ENCODE data around the gene SCLY. TPM values are rescaled to one million over a fixed set of nuclear protein-coding genes. Genes with fewer than 3 reads are reported as not detected.
A peak's percentile ranks its signal among the peaks of the same experiment; 100 is the strongest.

Gene SCLY
- total and polyA plus RNA-seq, 2 of the 13 experiments (the other 11 are each of a cell fraction or from before 2014, with no cell fraction given) = 27.9 to 38.6 TPM

- no peak for TF ChIP-seq ZNF263 (CRISPR knock-in tag; IDR thresholded peaks at IDR 0.05)
- TF ChIP-seq ZBTB7A (CRISPR knock-in tag; IDR thresholded peaks at IDR 0.05) = no peak
- no peak for TF ChIP-seq NFIC (IDR thresholded peaks at IDR 0.05; ENCODE audit: low read length)
- no peak for TF ChIP-seq ZNF615 (CRISPR knock-in tag; IDR thresholded peaks at IDR 0.05; ENCODE audit: borderline replicate concordance)
- no peak for TF ChIP-seq AHDC1 (CRISPR knock-in tag; IDR thresholded peaks at IDR 0.05; ENCODE audit: borderline replicate concordance)
- no peak for TF ChIP-seq ZNF709 (CRISPR knock-in tag; IDR thresholded peaks at IDR 0.05)
- TF ChIP-seq KDM5A (IDR thresholded peaks at IDR 0.05; ENCODE audit: borderline replicate concordance, low read length) = no peak
- no peak for TF ChIP-seq ZKSCAN8 (CRISPR knock-in tag; IDR thresholded peaks at IDR 0.05; ENCODE audit: borderline replicate concordance)
- TF ChIP-seq BRF2 (CRISPR knock-in tag; IDR thresholded peaks at IDR 0.05) = no peak
- no peak for TF ChIP-seq ZNF773 (CRISPR knock-in tag; IDR thresholded peaks at IDR 0.05; ENCODE audit: borderline replicate concordance)
- no peak for TF ChIP-seq ZNF644 (CRISPR knock-in tag; IDR thresholded peaks at IDR 0.05; ENCODE audit: low read depth)
- no peak for TF ChIP-seq ZSCAN12 (CRISPR knock-in tag; IDR thresholded peaks at IDR 0.05)
- TF ChIP-seq ZNF10 (CRISPR knock-in tag; IDR thresholded peaks at IDR 0.05; ENCODE audit: borderline replicate concordance, low read depth) = no peak
- TF ChIP-seq ZNF639 (CRISPR knock-in tag; conservative IDR thresholded peaks at IDR 0.05) = no peak
- TF ChIP-seq XRCC5 (optimal IDR thresholded peaks at IDR 0.05; ENCODE audit: low read length) = peak; percentile 69
- TF ChIP-seq ZNF768 (CRISPR knock-in tag; IDR thresholded peaks at IDR 0.05) = no peak
- TF ChIP-seq ZNF562 (CRISPR knock-in tag; IDR thresholded peaks at IDR 0.05; ENCODE audit: borderline replicate concordance) = no peak
- no peak for TF ChIP-seq TCF7L2 (IDR thresholded peaks at IDR 0.05; ENCODE audit: low read depth, low read length)
- no peak for TF ChIP-seq ZZZ3 (CRISPR knock-in tag; IDR thresholded peaks at IDR 0.05; ENCODE audit: borderline replicate concordance)
- TF ChIP-seq CENPX (CRISPR knock-in tag; IDR thresholded peaks at IDR 0.05) = no peak
These were observed 59.9 kb downstream of the SCLY start (continued) for GRCh38 chr2:238120463-238121298.
